Measurements from ENCODE around the gene CEP131.

The CEP131 gene

DNA sequence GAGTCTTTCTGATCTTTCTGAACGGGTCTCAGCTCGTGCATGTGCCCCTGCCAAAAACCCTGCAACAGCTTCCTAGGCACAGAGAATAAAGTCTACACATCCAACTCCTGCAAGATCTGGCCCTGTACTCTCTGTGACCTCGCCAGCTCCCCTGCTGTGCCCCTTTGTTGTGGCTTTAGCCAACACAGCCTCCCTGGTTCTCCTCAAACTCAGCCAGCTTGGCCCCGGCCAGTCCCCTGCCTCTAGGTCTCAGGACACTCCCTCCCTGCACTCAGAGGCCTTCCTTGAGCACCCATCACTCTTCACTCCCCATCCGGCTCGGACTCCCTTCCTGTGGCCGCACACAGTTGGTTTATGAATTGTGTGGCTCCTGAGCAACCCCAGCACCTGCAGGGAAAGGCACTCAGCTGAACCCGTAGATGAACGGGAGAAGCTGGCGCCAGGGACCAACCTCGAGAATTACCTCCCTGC is 1.4 kb downstream of the CEP131 start:
- no peak for DNase-seq

DNA sequence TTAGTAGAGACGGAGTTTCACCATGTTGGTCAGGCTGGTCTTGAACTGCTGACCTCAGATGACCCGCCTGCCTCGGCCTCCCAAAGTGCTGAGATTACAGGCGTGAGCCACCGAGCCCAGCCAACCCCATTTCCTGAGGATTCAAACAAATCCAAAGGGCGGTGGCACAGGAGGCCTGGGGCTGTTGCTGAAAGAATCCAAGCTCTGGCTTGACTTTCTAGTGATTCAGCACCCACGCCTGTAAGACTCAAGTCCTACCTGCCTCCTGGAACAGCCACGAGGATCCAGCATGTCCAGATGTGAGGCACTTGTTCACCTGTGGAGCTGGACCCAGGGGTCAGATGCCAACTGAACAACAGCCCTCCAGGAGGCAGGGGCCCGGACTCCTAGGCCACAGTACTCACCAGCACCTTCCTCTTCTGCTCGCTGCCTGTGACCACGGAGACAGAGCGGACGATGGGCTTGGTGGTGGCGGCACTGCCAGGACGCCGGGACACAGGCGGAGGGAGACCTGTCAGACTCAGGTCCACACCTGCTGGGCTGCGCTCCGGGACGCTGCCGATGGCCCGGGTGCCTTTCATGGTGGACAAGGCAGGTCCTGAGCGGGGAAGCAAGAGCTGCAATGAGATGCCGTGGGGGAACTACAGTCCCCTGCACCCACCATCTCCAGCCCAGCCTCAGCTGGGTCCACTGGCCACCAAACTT is 3.1 kb downstream of the CEP131 start:
- DNase-seq, result no peak

DNA sequence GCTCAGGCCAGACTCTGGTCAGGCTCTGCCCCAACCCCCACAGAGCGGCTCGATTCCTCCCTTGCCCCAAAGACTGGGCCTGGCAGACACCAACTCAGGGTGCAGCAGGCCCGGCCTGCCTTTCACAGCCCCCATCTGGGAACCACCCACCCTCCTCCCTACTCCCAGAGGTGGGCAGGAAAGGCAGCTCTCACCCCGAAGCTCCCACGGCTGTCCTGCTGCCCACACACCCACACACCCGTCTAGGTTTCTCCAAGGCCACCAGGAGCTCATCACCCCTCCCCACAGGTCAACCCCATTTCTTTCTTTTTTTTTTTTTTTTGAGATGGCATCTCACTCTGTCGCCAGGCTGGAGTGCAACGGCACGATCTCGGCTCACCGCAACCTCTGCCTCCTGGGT is 3.8 kb downstream of the CEP131 start:
- DNase-seq, result no peak

DNA sequence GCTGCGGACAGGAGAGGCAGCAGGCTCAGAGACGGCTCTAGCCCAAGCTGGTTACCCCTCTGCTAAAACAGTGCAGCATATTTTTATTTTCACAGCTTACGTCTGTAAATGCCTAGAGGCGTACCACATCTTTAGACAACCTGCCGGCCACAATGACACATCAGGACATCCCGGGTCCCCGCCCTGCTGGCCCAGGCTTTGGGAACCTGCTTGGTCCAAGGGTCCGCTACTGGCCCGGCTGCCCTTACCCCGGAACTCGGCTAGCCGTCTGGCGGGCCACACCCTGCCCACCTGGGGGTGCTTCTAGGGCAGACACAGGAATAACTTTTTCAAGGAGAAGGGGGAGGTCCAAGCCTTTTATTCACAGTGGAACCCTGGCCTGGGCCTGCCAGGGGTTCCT is 4.3 kb downstream of the CEP131 start:
- no peak for DNase-seq

DNA sequence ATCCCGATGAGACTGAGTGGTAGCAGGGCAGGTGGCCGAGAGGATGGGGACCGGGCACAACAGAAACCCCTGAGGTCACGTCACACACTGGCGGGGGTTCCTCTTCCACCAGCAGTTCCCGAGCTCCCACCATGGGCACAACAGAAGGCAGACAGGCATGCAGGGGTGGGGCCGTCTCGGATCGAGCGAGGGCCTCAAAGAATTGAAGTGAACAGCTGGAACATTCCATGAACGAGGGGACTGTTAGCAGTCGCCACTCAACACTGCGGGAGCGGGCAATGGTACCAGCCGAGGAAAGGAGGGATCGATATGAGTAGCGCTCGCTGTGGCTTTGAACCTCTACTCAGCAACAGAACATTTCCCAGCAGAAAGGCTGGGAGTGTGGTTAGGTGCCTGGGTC is 5.3 kb downstream of the CEP131 start:
- DNase-seq, result no peak

DNA sequence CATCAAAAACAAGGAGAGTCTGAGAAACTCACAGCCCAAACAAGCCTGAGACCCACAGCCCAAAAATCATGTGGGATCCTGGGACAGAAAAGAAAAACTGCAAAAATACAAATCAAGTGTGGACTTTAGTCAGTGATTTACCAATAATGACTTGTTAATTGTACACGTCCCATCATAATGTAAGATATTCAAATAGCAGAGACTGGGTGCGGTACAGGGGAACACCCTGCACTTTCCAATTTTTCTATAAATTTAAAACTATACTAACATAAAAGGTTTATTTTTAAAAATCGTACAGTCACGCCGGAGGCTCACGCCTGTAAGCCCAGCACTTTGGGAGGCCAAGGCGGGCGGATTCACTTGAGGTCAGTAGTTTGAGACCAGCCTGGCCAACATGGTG is 8.8 kb downstream of the CEP131 start:
- DNase-seq, result no peak

DNA sequence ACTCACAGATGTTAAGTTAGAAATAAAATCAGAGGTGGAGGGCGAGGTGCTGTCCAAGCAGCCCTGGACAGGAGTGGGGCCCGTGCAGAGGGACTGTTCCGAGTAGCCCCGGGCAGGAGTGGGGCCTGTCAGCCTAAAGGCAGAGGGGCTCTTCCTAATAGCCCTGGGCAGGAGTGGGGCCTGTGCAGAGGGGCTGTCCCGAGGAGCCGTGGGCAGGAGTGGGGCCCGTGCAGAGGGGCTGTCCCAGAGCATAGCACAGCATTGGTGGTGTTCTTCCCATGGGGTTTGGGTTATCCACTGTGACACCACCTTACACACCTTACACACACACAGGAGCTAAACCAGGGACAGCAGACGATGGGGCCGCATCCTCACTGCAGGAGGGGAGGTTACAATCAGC is 10.4 kb downstream of the CEP131 start:
- DNase-seq, result no peak

DNA sequence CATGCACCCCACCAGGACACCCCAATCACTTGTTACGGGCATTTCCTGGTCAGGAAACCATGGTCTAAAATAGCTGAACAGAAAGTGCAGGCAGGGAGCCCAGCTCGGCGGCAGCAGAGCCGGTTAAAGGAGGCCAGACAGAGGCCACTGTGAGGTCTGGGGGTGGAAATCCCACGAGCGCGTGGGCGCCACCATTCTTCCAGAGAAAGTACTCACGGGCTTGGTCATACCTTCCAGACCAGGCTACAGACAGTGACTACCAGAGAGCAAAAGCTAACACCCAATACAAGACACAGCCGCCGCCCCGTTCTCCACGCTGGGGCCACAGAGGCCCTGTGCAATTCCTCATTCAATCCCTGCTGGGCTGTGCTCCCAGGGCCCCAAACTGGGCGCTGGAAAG is 11.9 kb downstream of the CEP131 start:
- DNase-seq, result no peak

DNA sequence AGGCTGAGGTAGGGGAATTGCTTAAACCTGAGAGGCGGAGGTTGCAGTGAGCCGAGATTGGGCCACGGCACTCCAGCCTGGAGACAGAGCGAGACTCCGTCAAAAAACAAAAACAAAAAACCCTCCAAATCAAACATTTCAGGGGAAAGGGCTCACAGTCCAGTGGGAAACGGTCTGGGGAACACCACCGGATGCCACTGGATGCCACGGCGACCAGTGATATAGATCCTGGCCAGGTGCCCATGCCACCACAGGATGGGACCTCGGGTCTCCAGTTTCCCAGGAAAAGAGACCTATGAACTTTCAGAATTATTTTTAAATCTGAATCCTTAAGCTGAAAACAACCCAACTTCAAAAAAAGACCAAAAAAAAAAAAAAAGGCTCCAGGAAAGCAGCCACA is 12.3 kb downstream of the CEP131 start:
- DNase-seq, result no peak

DNA sequence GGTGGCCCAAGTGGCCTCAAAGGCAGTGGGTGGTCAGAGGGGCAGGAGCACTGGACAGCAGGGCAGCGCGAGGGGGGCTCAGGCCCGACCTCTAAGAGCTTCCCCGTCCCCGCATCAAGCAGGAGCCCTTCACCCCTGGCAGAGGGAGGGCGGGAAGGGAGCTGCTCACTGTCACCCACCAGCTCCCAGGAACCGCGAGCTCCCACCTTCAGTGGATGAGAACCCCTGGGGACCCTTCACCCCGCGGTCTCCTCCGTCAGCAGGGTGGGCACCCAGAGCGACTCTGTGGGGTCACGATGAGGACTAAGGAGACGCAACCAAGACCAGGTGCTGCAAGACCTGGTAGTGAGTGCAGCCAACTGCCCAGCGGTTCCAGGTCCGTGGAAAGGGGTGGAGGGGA is 13.6 kb downstream of the CEP131 start:
- no peak for DNase-seq

DNA sequence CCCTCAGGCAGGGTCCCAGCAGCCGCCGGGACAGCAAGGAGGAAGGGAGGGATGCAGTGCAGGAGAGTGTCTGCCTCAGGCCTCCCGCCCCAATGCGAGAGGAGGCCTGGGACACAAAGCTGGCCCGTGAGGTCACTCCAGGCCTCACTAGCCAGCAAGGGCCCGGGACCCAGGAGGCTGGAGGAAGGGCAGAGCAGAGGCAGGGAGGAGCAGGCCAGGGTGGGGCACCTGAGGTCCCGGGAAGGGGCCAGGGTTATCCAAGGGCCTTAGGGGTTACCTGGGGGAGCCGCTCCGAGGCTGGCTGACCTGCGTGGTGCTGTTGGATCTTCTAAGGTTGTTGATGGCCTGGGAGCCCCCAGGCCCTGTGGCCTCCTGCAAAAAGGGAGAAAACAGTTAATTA is 14.1 kb downstream of the CEP131 start:
- DNase-seq, result no peak

DNA sequence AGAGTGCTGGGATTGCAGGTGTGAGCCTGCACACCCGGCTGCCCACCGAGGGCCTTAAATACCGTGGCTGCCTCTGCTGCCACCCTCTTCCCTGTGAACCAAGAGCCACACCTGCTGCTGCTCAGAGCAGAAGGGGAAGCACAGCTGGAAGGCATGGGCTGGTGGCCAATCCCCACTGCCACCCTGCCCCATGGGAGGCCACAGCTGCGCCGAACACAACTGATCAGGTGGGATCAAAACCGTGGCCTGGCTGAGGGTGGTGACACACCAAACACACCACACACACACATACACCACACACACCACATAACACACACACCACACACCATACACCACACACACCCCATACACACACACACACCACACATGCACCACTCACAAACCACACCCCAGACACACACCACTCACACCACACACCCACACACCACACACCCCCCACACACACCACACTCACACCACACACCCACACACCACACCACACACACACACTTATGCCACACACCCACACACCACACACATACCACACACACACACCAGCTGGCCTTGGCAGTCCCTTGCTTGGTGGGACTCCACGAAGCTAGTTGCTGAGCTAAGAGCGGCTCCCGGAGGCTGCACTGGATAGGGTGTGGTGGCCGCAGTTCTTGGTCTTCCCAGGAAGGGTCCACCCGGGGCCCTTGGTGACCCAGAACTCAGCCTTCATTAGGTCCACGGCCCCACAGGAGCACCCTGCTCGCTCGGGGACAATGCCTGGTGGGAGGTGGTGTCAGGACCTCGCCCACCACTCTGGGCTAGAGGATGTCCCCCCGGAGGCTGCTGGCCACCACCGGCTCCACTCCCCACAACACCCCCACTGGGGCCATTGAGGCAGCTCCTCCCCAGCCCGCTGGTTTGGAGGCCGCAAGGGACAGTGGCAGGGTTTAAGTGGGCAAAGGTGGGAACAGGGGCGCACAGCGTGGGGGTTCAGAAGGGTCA is 14.9 kb downstream of the CEP131 start:
- no peak for DNase-seq

DNA sequence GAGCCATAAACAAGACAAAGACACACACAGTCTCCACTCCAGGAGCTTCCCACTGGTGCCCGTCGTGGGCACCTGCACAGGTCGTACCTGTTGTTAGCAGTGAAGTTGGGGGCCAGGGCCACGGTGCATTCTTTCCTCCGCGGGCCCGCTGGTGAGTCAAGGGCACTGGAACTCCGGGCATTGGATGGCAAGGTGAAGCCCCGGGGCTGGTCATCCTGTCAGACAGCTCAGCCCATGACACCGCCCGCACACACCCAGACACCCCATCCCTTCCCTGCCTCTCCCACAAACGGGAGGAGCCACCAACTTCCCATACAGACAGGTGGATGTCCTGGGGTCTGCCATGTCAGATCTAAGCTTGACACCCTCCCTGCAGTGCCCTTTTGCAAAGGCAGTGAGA is 16.1 kb downstream of the CEP131 start:
- DNase-seq, result no peak

DNA sequence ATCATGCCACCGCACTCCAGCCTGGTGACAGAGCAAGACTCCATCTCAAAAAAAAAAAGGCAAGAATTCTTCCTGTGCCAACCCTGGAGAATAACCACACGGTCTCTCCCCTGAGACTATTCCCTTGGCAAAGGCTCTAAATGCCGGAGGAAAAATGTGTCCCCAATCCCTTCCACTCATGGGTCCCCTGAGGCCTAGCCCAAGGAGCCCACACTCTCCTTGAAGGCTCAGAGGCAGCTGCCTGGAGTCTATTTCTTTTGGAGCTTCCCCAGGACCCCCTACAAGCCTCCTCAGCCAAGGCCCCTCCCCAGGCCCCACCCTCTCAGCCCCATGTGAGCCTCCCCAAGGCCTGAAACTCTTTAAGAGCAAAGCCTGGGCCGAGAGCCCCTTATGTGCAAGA is 16.6 kb downstream of the CEP131 start:
- no peak for DNase-seq

DNA sequence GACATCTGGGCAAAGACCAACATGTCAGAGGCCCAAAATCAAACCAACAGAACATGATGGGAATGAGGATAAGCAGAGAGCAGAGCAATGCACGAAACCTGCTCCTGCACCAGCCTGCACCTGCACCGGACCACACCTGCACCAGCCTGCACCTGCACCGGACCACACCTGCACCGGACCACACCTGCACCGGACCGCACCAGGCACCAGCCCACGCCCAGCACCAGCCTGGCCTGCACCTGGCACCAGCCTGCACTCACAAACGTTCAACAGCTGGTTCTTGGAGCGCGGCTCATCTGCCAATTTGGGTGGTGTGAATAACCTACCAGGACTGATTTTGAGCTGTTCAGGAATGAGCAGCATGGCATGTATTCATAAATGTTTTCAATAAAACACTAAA is 18.2 kb downstream of the CEP131 start:
- DNase-seq, result no peak

DNA sequence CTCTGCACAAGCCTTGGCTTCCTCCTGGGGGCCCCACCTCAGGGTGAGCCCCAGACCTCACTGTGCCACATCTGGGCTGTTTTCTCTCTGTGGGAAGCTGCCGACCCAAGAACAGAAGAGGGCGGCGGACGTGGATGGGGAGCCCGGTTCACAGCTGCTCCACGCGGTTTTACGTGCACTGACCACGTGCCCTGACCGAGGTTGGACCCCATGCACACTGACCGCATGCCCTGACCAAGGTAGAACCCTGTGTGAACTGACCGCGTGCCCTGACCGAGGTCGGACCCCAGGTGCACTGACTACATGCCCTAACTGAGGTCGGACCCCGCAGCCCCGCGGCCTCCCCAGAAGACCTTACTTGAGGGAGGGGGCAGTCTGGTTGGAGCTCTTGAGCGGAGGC is 19.6 kb downstream of the CEP131 start:
- DNase-seq, result no peak

DNA sequence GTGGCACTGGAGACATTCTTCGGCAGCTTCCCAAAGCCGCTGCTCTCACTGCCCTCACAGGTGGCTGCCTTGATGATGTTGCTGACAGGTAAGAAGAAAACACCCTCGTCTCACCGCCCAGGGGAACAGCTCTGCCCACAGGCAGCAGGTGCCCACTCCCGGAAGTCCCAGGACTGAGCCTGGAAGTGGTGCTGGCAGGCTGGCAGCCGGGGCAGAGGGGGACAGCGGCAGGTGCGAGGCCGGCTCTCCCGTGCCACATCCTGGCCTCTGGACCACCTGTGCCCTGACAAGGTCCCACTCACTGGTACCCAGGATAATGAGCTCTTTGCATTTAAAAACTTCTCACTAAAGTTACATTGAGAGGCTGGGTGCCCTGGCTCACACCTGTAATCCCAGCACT is 20.4 kb downstream of the CEP131 start:
- DNase-seq, result no peak

DNA sequence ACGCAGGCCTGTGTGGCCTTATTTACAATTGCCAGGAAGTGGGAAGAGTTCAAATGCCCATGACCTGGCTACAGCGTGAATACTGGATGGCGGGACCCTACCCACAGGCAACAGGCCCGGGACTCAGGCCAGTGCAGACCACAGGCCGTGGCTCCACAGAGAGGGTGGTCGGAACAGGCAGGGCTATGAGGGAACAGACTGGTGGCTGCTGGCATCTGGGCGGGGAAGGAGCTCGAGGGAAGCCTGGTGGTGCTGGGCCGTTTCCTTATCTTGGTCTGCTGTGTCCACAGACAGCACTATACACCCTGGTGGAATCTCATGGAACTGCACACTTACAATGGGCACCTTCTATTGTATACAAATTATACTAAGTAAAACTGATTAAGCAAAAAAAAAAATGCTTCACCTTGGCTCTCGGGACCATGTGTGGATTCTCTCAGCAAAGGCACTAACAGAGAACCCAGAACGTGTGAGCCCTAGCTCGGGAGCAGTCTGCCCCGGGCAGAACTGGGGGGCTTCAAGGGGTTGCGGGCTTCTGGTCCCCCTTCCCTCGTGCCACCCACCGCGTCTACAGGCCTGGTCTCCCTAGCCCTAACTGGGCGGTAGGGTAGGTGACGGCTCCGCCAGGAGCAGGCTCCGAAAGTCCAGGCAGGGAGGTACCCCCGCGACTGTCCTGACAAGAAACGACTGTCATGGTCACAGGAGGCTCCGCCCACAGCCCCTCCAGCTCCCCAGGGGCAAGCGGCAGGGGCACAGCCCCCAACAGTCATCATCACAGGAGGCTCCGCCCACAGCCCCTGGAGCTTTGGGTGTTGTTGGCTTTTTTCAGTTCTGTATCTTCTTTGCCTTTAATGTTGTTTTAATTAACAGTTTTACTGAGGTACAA is 21.8 kb downstream of the CEP131 start:
- no peak for DNase-seq

DNA sequence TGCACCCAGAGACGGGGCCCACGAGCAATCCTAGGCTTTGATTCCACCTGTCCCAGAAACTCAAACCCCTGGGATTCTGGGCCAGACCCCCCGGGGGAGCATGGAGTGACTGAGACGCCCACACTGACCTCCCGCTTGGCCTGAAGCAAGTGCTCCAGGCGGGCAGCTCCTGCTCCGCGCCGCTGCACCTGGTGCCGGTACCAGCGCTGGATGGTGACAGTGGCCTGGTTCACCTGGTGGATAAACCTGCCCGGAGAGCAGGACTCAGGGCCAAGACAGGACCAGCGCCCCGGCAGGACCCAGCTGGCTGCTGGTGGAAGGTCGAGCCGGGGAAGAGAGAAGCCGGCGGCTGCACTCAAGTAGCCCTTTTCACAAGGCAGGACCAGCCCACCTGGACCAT is 22.6 kb downstream of the CEP131 start:
- no peak for DNase-seq

DNA sequence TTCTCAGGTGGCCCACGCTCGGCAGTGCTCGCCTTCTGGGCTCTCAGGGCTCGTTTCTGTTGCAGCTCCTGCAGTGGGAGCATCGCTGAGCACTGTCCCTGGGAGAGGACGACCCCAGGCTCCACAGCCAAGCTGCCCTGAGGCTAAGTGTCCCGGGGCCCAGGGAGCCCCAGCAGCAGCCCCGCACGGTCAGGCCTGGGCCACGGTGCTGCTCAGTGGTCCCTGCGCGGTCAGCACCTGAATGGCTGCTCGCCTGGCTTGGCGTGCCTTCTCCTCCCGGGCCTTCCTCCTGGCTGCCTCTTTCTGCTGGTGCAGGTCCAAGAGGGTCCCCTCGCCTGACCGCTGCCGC is 23.3 kb downstream of the CEP131 start:
- no peak for DNase-seq

DNA sequence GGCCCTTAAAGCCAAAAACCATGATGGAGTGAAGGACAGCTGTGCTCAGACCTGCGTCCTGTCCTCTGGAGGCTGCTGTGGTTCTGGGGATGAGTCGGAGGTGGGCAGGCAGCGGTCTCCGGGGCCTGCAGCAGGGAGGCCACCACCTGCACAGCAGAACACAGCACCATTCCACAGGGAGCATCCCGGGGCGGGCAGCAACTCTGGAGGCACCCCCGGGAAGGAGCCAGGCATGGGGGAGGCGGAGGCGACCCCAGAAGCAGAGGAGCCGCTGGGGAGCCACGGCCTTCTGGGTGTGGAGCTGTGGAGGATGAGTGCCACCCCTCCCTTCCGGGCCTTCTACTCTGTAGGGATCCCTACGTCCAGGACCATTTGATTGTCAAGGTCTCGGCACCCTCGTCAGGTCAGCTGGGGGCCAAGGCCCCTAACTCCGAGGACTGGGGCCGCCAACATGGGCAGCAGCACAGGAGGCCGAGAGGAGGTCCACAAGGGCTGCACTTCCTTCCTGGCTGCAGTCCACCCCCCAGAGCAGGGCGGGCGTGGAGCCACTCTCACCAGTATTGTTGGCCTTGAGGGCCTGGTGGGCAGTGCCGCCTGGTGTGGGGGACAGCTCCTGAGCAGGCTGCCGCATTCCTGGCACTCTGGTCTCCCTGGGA is 23.8 kb downstream of the CEP131 start:
- no peak for DNase-seq

DNA sequence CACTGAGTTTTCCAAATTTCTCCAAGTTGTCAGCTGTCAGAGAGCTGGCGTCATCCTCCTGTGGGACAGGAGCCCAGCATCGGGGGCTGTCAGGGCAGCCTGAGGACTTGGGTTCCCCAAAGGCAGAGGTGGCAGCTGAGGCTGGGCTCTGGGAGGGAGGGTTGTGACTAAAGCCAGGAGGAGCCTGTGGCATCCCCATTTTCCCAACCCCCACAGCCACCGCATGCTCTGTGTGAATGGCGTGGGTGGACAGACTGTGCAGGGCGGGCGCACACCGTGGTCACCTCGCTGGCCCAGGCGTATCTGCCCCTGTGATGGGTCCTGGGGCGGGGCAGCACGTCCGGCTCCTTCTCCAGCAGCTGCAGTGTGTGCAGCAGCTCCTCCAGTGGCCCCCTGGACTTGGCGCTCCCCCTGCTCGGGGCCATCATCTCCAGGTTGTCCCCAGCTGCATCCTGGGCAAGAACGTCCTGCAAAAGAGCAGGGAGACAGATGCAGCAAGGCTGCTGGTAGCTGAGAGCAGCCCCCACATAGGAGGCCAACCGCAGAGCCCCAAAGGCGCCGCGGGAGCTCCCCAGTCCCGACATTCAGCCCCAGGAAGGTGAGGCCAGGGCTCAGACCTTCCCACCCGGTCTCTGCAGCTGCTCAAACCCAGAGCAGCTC is 24.8 kb downstream of the CEP131 start:
- DNase-seq, result no peak

Measured in stimulated activated CD4-positive, alpha-beta T cell treated with anti-CD3 and anti-CD28 coated beads, Interleukin-4, amount 100 ng/mL, for 4 hours (primary cell).